Measurements from ENCODE around the gene PINLYP. TPM values are rescaled to one million over a fixed set of nuclear protein-coding genes. Genes with fewer than 3 reads are reported as not detected.

PINLYP gene
- polyA plus RNA-seq, 3 donors = 0.83 to 1.3 (median 0.93) TPM

DNA sequence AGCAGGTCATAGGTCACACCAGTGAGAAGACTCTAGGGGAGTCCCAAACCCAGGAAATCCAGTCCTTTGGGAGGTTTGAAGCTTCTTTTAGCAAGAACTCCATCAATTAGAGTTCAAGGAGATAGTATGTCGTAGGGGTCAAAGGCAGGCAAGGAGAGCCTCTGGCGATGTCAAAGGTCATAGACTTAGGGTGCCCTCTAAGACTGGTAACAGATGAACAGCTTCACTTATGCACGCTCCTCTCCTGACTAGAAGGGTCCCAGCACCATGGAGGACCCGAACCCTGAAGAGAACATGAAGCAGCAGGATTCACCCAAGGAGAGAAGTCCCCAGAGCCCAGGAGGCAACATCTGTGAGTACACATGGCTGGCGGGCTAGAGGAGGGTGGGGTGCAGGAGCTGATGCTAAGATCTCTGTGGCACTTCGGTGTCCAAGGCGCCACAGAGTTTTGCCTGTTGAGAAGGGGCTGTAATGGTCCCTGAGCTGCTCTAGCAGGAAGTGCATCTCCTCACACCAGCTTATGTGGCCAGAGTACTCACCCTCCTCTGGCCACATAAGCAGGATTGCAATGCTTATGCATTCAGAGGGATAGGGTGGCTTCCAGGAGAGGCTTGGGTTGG is 21.4 kb downstream of the PINLYP start:
- Histone ChIP-seq H3K9me3 (replicated peaks in 1 of 2; ENCODE audit: control insufficient read depth in 1 of 2, insufficient read depth in 1 of 2, low read length in 2 of 2) (no peaks in the 10 kb centered on the region), H3K4me1 (ENCODE audit: control insufficient read depth in 1 of 2, insufficient read depth in 2 of 2, low read length in 2 of 2) (peaks cover 31 to 35% of the 10 kb centered on the region in 2 donors), H3K27me3 (ENCODE audit: control insufficient read depth in 2 of 2, insufficient read depth in 2 of 2, low read length in 2 of 2) (no peaks in the 10 kb centered on the region), H3K36me3 (replicated peaks in 1 of 2; ENCODE audit: control insufficient read depth in 1 of 2, insufficient read depth in 2 of 2, low read length in 2 of 2) (peaks cover 38 to 60% of the 10 kb centered on the region in 2 donors), H3K4me2 (replicated peaks; ENCODE audit: extremely low read depth, low read length, poor library complexity, severe bottlenecking) (peak overlapping the region; percentile 92), H3K9ac (ENCODE audit: insufficient read depth, low read length, poor library complexity, severe bottlenecking) (peak overlapping the region; percentile 94), H2AFZ (ENCODE audit: insufficient read depth, low read depth, low read length, poor library complexity, severe bottlenecking) (peak overlapping the region; percentile 87), H4K20me1 (ENCODE audit: insufficient read depth, low read length) (peaks cover 12% of the 10 kb centered on the region), H3K79me2 (ENCODE audit: insufficient read depth, low read length) (peaks cover 35% of the 10 kb centered on the region), H3K27ac (ENCODE audit: low read depth in 1 of 2, low read length in 2 of 2) (peak overlapping the region; percentile 93 to 99), H3K4me3 (replicated peaks in 1 of 3; ENCODE audit: low read depth in 2 of 3, low read length in 3 of 3) (peak overlapping the region; percentile 71 to 91 (median 73))
- no peaks in the 10 kb centered on the region for H3K27me3 Mint-ChIP-seq (ENCODE audit: low read depth in 3 of 3)
- DNase-seq = no peak
- peaks cover 27% of the 10 kb centered on the region for H3K4me1 Mint-ChIP-seq
- 8% methylated on average over 3 of the region's 7 CpGs for WGBS (ENCODE audit: insufficient coverage)
- intact Hi-C loops (cut with micrococcal nuclease) = loop anchor here (1.0 to 10.0 kb wide), 4 partner anchors 22 to 64 kb away; partner anchors contain the start of genes PINLYP (in 2 of the 2), XRCC1 (in 2 of the 2), ZNF575 (in 2 of the 2) and ZNF428 (in 1 of the 2)
- TF ChIP-seq, protein P1, sequence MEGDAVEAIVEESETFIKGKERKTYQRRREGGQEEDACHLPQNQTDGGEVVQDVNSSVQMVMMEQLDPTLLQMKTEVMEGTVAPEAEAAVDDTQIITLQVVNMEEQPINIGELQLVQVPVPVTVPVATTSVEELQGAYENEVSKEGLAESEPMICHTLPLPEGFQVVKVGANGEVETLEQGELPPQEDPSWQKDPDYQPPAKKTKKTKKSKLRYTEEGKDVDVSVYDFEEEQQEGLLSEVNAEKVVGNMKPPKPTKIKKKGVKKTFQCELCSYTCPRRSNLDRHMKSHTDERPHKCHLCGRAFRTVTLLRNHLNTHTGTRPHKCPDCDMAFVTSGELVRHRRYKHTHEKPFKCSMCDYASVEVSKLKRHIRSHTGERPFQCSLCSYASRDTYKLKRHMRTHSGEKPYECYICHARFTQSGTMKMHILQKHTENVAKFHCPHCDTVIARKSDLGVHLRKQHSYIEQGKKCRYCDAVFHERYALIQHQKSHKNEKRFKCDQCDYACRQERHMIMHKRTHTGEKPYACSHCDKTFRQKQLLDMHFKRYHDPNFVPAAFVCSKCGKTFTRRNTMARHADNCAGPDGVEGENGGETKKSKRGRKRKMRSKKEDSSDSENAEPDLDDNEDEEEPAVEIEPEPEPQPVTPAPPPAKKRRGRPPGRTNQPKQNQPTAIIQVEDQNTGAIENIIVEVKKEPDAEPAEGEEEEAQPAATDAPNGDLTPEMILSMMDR (IDR thresholded peaks at IDR 0.05) = no peak
- H3K9me3 Mint-ChIP-seq = no peaks in the 10 kb centered on the region
- H3K4me3 Mint-ChIP-seq = peak overlapping the region; percentile 98
- H3K27ac Mint-ChIP-seq = peak overlapping the region; percentile 98 to 100 (median 99)
- H3K36me3 Mint-ChIP-seq = peaks cover 38 to 49% of the 10 kb centered on the region in 2 donors

- no peak overlapping the region for H3K9ac ChIP-seq (ENCODE audit: insufficient read depth, low read length, poor library complexity, severe bottlenecking)
- peak overlapping the region; percentile 71 to 99 (median 98) for H3K27ac Mint-ChIP-seq
- H3K79me2 ChIP-seq (ENCODE audit: insufficient read depth, low read length) = peaks cover 35% of the 10 kb centered on the region
- peak overlapping the region; percentile 92 for H3K4me2 ChIP-seq (replicated peaks; ENCODE audit: extremely low read depth, low read length, poor library complexity, severe bottlenecking)
- no peak overlapping the region for H3K4me3 Mint-ChIP-seq
- TF ChIP-seq, protein P1 (IDR thresholded peaks at IDR 0.05) = no peak
- H3K9me3 Mint-ChIP-seq = no peaks in the 10 kb centered on the region
- H3K4me3 ChIP-seq (replicated peaks in 1 of 3; ENCODE audit: low read depth in 2 of 3, low read length in 3 of 3) = peak overlapping the region in 1 of 3 experiments; percentile 91
- H3K9me3 ChIP-seq (replicated peaks in 1 of 2; ENCODE audit: control insufficient read depth in 1 of 2, insufficient read depth in 1 of 2, low read length in 2 of 2) = no peaks in the 10 kb centered on the region
- H2AFZ ChIP-seq (ENCODE audit: insufficient read depth, low read depth, low read length, poor library complexity, severe bottlenecking) = no peak overlapping the region
- no peaks in the 10 kb centered on the region for H3K27me3 ChIP-seq (ENCODE audit: control insufficient read depth in 2 of 2, insufficient read depth in 2 of 2, low read length in 2 of 2)
- H3K27me3 Mint-ChIP-seq (ENCODE audit: low read depth in 3 of 3) = no peaks in the 10 kb centered on the region
- no peak for DNase-seq
- H3K4me1 Mint-ChIP-seq = peaks cover 27% of the 10 kb centered on the region
- intact Hi-C loops (cut with micrococcal nuclease) = loop anchor here in 1 of 2 donors (2.0 to 10.0 kb wide), 2 partner anchors 21 to 63 kb away; partner anchors contain the start of genes ZNF428 and ZNF575
- WGBS (ENCODE audit: insufficient coverage) = 28% methylated on average over 5 of the region's 5 CpGs
- H3K36me3 Mint-ChIP-seq = peaks cover 38 to 47% of the 10 kb centered on the region in 2 donors
- H3K4me1 ChIP-seq (ENCODE audit: control insufficient read depth in 1 of 2, insufficient read depth in 2 of 2, low read length in 2 of 2) = peaks cover 31 to 35% of the 10 kb centered on the region in 2 donors
- peaks cover 32 to 60% of the 10 kb centered on the region in 2 donors for H3K36me3 ChIP-seq (replicated peaks in 1 of 2; ENCODE audit: control insufficient read depth in 1 of 2, insufficient read depth in 2 of 2, low read length in 2 of 2)
- H3K27ac ChIP-seq (ENCODE audit: low read depth in 1 of 2, low read length in 2 of 2) = peak overlapping the region in 1 of 2 donors; percentile 99
- peaks cover 12% of the 10 kb centered on the region for H4K20me1 ChIP-seq (ENCODE audit: insufficient read depth, low read length)
These were observed 22.3 kb downstream of the PINLYP start for GRCh38 chr19:43597876-43598275.

Data from CD14-positive monocyte (primary cell).